Coronary artery (tissue), 2 donors: ENCODE results near the gene SMCO3.

Source experiments
- DNase-seq: peaks from one replicate; pipeline ENCODE4 v3.0.0-alpha.2; 2017; ENCODE audit warnings: low spot score
- H3K27ac ChIP-seq, 2 donors: fragments of 200-600 bp; sonication (generic); one replicate each; pipeline ENCODE4 v1.5.1; 2016 to 2019
- H3K4me3 ChIP-seq: fragments of 200-600 bp; sonication (generic); 2 replicates; pipeline ENCODE4 v1.5.1; 2016; ENCODE audit warnings: mild to moderate bottlenecking, moderate library complexity
- TF ChIP-seq, protein P1 (sequence below): fragments of 200-600 bp; sonication (generic); IDR thresholded peaks from one replicate; pipeline ENCODE4 v1.5.1; 2019; ENCODE audit warnings: antibody characterized with exemption

SMCO3 gene

DNA sequence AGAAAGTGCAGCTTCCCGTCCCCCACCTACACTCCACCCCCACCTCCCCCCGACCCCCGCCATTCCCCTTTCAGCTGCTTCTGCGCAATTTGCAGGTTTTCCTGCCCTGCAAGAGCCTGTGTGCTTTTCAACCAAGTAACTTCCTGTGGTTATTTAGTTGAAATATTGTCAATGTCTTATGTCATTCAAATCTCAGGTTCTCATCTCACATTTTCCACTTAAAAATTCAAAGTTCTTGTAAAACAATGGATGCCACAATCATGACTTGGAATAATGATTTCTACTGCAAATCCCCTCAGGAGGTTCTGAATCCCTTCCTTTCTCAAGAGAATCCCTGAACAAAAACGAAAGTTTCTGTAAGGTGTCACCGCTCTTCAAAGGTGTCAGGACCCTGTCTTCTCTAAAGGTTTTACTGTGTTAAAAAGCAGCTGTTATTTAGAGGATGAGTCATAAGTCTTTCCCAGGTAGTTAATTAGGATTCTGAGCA, 42.3 kb downstream of the SMCO3 start:
- Histone ChIP-seq H3K4me3 (peak overlapping the region; percentile 85), H3K27ac (peak overlapping the region; percentile 95 to 96)
- no peak for DNase-seq
- TF ChIP-seq, protein P1, sequence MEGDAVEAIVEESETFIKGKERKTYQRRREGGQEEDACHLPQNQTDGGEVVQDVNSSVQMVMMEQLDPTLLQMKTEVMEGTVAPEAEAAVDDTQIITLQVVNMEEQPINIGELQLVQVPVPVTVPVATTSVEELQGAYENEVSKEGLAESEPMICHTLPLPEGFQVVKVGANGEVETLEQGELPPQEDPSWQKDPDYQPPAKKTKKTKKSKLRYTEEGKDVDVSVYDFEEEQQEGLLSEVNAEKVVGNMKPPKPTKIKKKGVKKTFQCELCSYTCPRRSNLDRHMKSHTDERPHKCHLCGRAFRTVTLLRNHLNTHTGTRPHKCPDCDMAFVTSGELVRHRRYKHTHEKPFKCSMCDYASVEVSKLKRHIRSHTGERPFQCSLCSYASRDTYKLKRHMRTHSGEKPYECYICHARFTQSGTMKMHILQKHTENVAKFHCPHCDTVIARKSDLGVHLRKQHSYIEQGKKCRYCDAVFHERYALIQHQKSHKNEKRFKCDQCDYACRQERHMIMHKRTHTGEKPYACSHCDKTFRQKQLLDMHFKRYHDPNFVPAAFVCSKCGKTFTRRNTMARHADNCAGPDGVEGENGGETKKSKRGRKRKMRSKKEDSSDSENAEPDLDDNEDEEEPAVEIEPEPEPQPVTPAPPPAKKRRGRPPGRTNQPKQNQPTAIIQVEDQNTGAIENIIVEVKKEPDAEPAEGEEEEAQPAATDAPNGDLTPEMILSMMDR = no peak

DNA sequence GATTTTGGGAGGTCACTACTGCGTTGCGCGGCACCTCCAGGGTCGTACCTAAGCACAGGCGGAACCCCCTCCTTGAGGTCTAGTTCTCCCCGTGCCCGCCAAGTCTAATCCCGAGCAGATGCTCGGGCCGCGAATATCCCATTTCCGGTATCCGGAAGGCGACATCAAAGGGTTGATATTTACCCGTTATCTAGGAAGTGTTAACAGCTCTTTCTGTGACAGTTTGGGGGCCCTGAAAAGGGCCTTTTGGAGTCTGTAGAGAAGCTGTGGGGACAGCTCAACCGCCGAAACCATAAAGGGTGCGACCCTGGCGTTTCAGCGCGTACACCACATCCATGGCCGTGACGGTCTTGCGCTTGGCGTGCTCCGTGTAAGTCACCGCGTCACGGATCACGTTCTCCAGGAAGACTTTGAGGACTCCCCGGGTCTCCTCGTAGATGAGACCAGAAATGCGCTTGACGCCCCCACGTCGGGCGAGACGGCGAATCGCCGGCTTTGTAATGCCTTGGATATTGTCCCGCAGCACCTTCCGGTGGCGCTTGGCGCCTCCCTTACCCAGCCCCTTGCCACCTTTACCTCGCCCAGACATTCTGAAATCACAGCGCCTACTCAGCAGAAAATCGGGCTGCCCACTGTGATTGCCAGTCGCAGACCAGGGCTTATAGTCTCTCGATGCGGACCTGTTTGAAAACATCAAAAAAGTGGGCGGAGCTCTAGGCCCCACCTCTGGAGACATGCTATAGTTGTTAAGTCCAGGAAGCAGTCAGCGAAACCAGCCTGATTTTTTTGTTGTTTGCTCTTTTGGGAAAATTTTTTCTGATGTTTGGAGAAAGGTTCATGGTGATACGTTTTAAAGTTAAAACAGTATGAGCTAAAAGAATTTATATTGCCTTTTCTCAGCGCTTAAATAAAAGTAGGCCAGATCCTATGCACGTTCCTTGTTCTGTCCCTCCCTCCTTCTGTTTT, 43.2 kb downstream of the SMCO3 start:
- TF ChIP-seq, protein P1 = no peak
- Histone ChIP-seq H3K4me3 (peak overlapping the region; percentile 85), H3K27ac (peak overlapping the region; percentile 95 to 96)
- DNase-seq = peak; percentile 95

DNA sequence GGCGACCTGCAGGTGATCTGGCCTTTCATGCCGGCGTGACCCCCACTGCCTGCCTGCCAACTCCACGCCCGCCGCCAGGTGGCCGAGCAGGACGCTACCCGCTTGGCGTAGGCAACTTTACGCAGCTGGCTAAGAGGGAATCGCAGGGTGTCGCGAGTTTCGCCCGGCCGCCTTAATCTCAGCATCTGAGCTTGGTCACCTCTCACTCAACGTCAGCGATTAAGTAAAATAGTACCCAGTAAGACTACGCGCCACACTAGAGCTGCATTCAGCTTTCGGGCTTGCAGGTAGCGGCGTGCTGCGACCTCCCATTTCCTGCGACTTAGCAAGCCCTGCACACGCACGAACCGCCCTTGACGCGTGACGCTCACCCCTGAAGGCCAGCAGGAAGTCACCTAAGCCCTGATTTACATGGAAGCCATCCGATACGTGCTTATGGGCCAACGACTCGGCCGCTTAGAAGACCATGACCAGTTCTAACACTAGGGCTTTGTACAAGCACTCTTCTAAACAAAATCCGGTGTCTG, 44.0 kb downstream of the SMCO3 start:
- Histone ChIP-seq H3K27ac (peak overlapping the region; percentile 95 to 96), H3K4me3 (peak overlapping the region; percentile 85)
- TF ChIP-seq, protein P1 = peak; percentile 80
- peak; percentile 90 for DNase-seq

DNA sequence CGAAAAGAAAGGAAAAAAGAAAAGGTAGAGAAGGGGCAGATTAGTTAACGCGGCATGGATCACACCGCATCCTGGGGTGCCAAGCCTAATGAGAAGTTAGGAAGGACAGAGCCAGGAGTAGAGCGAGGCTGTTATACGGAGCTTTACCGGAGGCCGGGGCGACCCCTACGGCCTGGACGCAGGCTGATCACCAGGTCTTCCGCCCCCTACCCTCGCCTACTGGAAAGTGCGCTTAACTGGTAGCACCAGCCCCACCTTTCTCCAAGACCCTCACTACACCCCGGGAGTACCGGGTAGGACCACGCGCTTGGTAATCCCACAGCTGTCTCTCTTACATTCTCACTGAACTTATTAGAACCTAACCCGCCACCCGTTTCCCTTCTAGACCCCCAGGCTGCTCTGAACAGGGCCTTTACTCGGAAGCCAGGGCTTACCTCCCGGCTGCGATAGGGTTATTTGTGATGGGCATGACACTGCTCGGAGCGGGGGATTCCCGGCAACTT, 44.5 kb downstream of the SMCO3 start:
- DNase-seq = peak; percentile 74
- TF ChIP-seq, protein P1 = no peak
- peak overlapping the region; percentile 85 for H3K4me3 ChIP-seq

DNA sequence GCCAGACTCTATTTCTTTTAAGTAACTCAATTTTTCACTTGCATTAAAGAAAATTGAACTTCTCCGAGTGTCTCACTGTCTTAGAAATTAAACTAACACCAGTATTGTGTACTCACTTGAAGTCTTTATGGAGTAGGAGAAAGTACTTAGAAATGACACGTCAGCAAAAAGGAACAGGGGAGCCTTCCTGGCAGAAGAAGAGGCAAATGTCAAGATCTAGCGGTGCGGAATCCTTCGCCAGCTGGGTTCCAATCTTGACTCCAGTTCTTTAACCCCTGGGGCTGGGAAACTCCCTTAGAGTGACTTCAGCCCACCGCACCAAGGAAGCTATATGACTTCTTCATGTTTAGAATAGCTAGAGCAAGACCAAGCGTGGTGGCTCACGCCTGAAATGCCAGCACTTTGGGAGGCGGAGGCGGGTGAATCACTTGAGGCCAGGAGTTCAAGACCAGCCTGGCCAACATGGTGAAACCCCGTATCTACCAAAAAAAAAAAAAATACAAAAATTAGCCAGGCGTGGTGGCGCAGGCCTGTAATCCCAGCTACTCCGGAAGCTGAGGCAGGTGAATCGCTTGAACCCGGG, 45.1 kb downstream of the SMCO3 start:
- Histone ChIP-seq H3K27ac (peak overlapping the region; percentile 95 to 96), H3K4me3 (peak overlapping the region; percentile 85)
- DNase-seq = peak; percentile 77
- TF ChIP-seq, protein P1 = no peak

More for the DNA sequence above, 44.5 kb downstream of the SMCO3 start:
- peak overlapping the region; percentile 95 to 96 for H3K27ac ChIP-seq

DNA sequence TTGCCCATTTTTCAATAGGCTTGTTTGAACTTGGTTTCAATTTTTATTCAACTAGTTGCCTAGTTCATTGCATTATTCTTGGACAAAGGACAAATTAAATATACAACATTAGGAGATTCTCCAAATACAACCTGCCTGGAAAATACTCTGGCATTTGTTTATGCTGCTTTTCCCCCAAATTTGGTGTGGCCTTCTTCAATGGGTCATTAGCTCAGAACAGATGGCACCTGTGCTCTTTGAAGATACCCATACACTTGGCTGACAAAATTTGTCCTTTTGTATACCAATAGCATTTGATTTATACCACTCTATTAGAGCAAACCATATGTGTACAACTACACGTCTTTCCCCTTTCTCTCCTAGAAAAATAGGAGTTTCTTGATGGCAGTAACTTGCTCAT, 46.4 kb downstream of the SMCO3 start:
- TF ChIP-seq, protein P1 = no peak
- no peak for DNase-seq
- Histone ChIP-seq H3K4me3 (peak overlapping the region; percentile 85), H3K27ac (no peak overlapping the region)
